H1 (cell line): Measurements from ENCODE around the gene AGBL4.

ENCODE experiments used
- CBX8 ChIP-seq: fragments of 300-800, 300-1000 bp; sonication (generic); IDR thresholded peaks from 2 replicates; pipeline ENCODE4 v1.7.1; 2016; ENCODE audit warnings: low read depth, low read length, borderline replicate concordance
- CHD1 ChIP-seq: IDR thresholded peaks from 2 replicates; pipeline ENCODE4 v1.6.1; 2012; ENCODE audit warnings: low read depth, low read length, improper control_type of control experiment
- CREB1 ChIP-seq: IDR thresholded peaks from 2 replicates; pipeline ENCODE4 v1.6.1; 2012; ENCODE audit warnings: inconsistent platforms
- EGR1 ChIP-seq: IDR thresholded peaks from 2 replicates; pipeline ENCODE4 v1.6.1; 2011; ENCODE audit warnings: low read depth, low read length, borderline replicate concordance
- EP300 ChIP-seq, 2 experiments: IDR thresholded peaks; 1 replicate in 1 of 2; 2 replicates in 1 of 2; pipeline ENCODE4 v1.6.1; 2011 to 2012; ENCODE audit warnings: low read depth in 2 of 2, low read length in 2 of 2, mild to moderate bottlenecking in 2 of 2, borderline replicate concordance in 1 of 2, inconsistent platforms in 1 of 2, moderate library complexity in 1 of 2
- EZH2 ChIP-seq: fragments of 200-600 bp; sonication (generic); IDR thresholded peaks from 2 replicates; pipeline ENCODE4 v1.7.1; 2012; ENCODE audit warnings: low read depth, mild to moderate bottlenecking, moderate library complexity, low read length, inconsistent platforms; ENCODE audit not compliant: severe bottlenecking
- GABPA ChIP-seq: IDR thresholded peaks from 2 replicates; pipeline ENCODE4 v1.6.1; 2011; ENCODE audit warnings: mild to moderate bottlenecking, low read length, moderate library complexity, borderline replicate concordance; ENCODE audit not compliant: insufficient read depth
- RFX5 ChIP-seq: IDR thresholded peaks from 2 replicates; pipeline ENCODE4 v1.6.1; 2011; ENCODE audit warnings: low read depth, low read length, improper control_type of control experiment, borderline replicate concordance
- SIN3A ChIP-seq, 2 experiments: IDR thresholded peaks in 1 of 2; conservative IDR thresholded peaks in 1 of 2; 2 replicates each; pipeline ENCODE4 v1.6.1; 2011 to 2012; ENCODE audit warnings: low read length in 2 of 2, improper control_type of control experiment in 1 of 2, low read depth in 1 of 2, mild to moderate bottlenecking in 1 of 2
- SP1 ChIP-seq: IDR thresholded peaks from 2 replicates; pipeline ENCODE4 v1.6.1; 2011; ENCODE audit warnings: low read depth, low read length
- SP2 ChIP-seq: IDR thresholded peaks from 2 replicates; pipeline ENCODE4 v1.6.1; 2012; ENCODE audit warnings: mild to moderate bottlenecking, low read length, inconsistent platforms
- TAF1 ChIP-seq: IDR thresholded peaks from 2 replicates; pipeline ENCODE4 v1.6.1; 2011; ENCODE audit warnings: mild to moderate bottlenecking, low read depth, low read length
- TF ChIP-seq, protein P1 (sequence below), 3 experiments: IDR thresholded peaks; 1 replicate in 2 of 3; 2 replicates in 1 of 3; pipeline versions ENCODE4 v1.5.1 to v1.6.1; 2011; ENCODE audit warnings: low read length in 3 of 3, mild to moderate bottlenecking in 3 of 3, inconsistent platforms in 2 of 3, low read depth in 1 of 3, moderate library complexity in 1 of 3; ENCODE audit not compliant: insufficient read depth in 1 of 3; ENCODE audit errors: control extremely low read depth in 1 of 3
- TF ChIP-seq, protein P2 (sequence below): IDR thresholded peaks from 2 replicates; pipeline ENCODE4 v1.6.1; 2011; ENCODE audit warnings: low read length, improper control_type of control experiment

DNA sequence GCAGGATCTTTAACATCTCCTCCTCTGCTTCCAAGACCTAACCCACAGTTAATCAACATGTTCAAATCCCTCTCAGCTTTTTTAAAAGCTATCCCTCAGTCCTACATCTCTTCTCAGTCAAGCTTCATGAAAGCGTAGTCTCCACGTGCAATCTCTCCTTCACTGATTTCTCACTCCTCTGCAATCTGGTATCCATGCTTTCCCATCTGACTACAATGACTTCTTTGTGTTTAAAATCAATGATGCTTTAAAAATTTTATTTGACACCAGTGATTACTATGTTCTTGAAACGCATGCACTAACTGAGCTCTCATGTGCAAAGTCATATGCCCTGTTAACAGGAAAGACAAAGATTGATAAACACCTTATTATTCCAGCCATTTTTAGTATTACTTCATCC is 1179.6 kb downstream of the AGBL4 start:
- TF ChIP-seq EP300 (IDR thresholded peaks at IDR 0.05; ENCODE audit: borderline replicate concordance in 1 of 2, low read depth in 2 of 2, low read length in 2 of 2): no peak
- TF ChIP-seq, protein P1, sequence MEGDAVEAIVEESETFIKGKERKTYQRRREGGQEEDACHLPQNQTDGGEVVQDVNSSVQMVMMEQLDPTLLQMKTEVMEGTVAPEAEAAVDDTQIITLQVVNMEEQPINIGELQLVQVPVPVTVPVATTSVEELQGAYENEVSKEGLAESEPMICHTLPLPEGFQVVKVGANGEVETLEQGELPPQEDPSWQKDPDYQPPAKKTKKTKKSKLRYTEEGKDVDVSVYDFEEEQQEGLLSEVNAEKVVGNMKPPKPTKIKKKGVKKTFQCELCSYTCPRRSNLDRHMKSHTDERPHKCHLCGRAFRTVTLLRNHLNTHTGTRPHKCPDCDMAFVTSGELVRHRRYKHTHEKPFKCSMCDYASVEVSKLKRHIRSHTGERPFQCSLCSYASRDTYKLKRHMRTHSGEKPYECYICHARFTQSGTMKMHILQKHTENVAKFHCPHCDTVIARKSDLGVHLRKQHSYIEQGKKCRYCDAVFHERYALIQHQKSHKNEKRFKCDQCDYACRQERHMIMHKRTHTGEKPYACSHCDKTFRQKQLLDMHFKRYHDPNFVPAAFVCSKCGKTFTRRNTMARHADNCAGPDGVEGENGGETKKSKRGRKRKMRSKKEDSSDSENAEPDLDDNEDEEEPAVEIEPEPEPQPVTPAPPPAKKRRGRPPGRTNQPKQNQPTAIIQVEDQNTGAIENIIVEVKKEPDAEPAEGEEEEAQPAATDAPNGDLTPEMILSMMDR (IDR thresholded peaks at IDR 0.05; ENCODE audit: control extremely low read depth in 1 of 3, insufficient read depth in 1 of 3, low read depth in 1 of 3, low read length in 3 of 3): no peak
- no peak for TF ChIP-seq SP1
- TF ChIP-seq, protein P2, sequence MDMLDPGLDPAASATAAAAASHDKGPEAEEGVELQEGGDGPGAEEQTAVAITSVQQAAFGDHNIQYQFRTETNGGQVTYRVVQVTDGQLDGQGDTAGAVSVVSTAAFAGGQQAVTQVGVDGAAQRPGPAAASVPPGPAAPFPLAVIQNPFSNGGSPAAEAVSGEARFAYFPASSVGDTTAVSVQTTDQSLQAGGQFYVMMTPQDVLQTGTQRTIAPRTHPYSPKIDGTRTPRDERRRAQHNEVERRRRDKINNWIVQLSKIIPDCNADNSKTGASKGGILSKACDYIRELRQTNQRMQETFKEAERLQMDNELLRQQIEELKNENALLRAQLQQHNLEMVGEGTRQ: no peak
- TF ChIP-seq TAF1: no peak
- no peak for TF ChIP-seq CREB1
- TF ChIP-seq EGR1: no peak
- no peak for TF ChIP-seq CHD1
- TF ChIP-seq EZH2: no peak
- no peak for TF ChIP-seq RFX5
- TF ChIP-seq SP2: no peak
- TF ChIP-seq CBX8: no peak
- TF ChIP-seq SIN3A (conservative IDR thresholded peaks at IDR 0.05 in 1 of 2, IDR thresholded peaks at IDR 0.05 in 1 of 2; ENCODE audit: low read depth in 1 of 2, low read length in 2 of 2): no peak
- no peak for TF ChIP-seq GABPA
